IPS-18a (cell line): ENCODE data around the gene PHF19.

ENCODE experiments used
- H3K27ac ChIP-seq: one replicate; pipeline ENCODE4 v1.5.1; 2013; ENCODE audit warnings: low read length
- H3K27me3 ChIP-seq: one replicate; pipeline ENCODE4 v1.6.1; 2013; ENCODE audit warnings: mild to moderate bottlenecking, low read length; ENCODE audit not compliant: control insufficient read depth, insufficient read depth
- H3K36me3 ChIP-seq: one replicate; pipeline ENCODE4 v1.6.1; 2013; ENCODE audit warnings: low read depth, low read length; ENCODE audit not compliant: control insufficient read depth
- H3K4me1 ChIP-seq: one replicate; pipeline ENCODE4 v1.6.1; 2013; ENCODE audit warnings: low read depth, low read length; ENCODE audit not compliant: control insufficient read depth
- H3K4me3 ChIP-seq: one replicate; pipeline ENCODE4 v1.5.1; 2013; ENCODE audit warnings: low read length
- H3K9ac ChIP-seq: one replicate; pipeline ENCODE4 v1.6.1; 2013; ENCODE audit warnings: mild to moderate bottlenecking, low read length, moderate library complexity
- H3K9me3 ChIP-seq: one replicate; pipeline ENCODE4 v1.6.1; 2013; ENCODE audit warnings: low read depth, low read length; ENCODE audit not compliant: control insufficient read depth

The PHF19 gene

DNA sequence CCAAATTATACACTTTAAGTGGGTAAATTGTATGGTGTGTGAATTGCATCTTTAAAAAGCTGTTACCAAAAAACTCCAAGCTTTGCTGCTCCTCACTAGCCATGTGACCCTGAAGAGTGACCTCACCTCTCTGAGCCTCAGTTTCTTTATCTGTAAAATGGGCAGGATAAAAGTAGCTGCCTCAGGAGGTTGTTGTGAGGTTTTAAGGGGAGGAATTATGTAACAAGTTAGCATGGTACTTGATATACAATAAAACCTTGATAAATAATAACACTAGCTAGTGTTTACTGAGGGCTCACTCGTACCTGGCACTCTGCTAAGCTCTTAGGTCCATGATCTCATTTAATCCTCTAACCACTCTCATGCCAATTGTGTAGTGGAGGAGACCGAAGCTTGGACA is 19.0 kb upstream of the PHF19 start:
- Histone ChIP-seq H3K27me3 (no peaks in the 10 kb centered on the region), H3K27ac (no peak overlapping the region), H3K36me3 (no peaks in the 10 kb centered on the region), H3K9ac (no peak overlapping the region), H3K4me3 (no peak overlapping the region), H3K9me3 (no peaks in the 10 kb centered on the region), H3K4me1 (no peaks in the 10 kb centered on the region)

- Histone ChIP-seq H3K4me3 (no peak overlapping the region), H3K9ac (no peak overlapping the region), H3K9me3 (no peaks in the 10 kb centered on the region), H3K36me3 (no peaks in the 10 kb centered on the region), H3K4me1 (no peaks in the 10 kb centered on the region), H3K27me3 (no peaks in the 10 kb centered on the region), H3K27ac (no peak overlapping the region)
Observed at GRCh38 chr9:120894321-120895148, 17.5 kb upstream of the PHF19 start.

GRCh38 chr9:120893611-120894307 is 16.8 kb upstream of the PHF19 start:
- Histone ChIP-seq H3K4me1 (no peaks in the 10 kb centered on the region), H3K36me3 (no peaks in the 10 kb centered on the region), H3K4me3 (no peak overlapping the region), H3K27ac (no peak overlapping the region), H3K9me3 (no peaks in the 10 kb centered on the region), H3K27me3 (no peaks in the 10 kb centered on the region), H3K9ac (no peak overlapping the region)

GRCh38 chr9:120892748-120893610 is 16.0 kb upstream of the PHF19 start:
- no peaks in the 10 kb centered on the region for H3K9me3 ChIP-seq
- H3K9ac ChIP-seq: no peak overlapping the region

DNA sequence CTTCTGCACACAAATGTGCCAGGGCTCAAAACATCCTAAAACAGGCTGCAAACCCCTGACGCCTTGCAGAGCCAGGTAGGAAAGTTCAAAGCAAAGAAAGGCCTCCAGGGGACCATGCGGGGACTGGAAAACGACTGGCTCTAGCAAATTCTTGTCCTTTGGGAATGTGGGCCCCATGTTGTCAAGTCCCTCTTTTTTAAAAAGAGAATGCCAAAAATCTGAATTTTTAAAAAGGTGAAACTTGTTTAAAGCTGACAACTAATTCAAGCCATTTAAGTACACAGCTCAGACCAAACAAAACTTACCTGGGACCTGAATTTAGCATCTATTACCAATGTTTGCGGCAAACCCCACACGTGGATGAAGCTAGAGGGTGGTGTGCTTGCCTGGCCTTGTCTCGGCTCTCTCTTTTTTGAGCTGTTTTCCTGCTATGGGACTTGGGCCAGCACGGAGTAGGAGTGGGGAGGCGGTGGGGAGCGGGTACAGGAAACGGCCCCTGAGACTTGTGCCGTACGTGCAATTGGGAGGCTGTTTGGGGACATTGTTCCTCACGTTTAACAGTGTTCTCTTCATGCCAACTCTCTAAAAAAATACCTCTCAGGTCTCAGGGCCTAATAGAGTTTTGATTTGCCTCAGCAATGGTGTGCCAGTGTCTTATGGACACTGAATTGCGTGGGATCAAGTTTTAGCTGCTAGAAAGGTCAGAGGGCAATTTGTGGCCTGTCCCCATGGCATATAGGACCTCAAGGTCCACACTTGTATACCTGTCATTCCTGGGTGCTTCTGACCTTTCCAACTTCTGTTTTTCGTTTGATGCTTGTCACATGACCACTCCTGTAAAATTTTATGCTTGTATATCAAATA is 15.1 kb upstream of the PHF19 start:
- no peak overlapping the region for H3K27ac ChIP-seq
- H3K9me3 ChIP-seq: no peaks in the 10 kb centered on the region
- no peak overlapping the region for H3K9ac ChIP-seq
- no peak overlapping the region for H3K4me3 ChIP-seq
- H3K27me3 ChIP-seq: no peaks in the 10 kb centered on the region
- H3K36me3 ChIP-seq: no peaks in the 10 kb centered on the region
- no peaks in the 10 kb centered on the region for H3K4me1 ChIP-seq

More at GRCh38 chr9:120892748-120893610, 16.0 kb upstream of the PHF19 start:
- Histone ChIP-seq H3K27me3 (no peaks in the 10 kb centered on the region), H3K4me1 (no peaks in the 10 kb centered on the region), H3K27ac (no peak overlapping the region), H3K36me3 (no peaks in the 10 kb centered on the region), H3K4me3 (no peak overlapping the region)

DNA sequence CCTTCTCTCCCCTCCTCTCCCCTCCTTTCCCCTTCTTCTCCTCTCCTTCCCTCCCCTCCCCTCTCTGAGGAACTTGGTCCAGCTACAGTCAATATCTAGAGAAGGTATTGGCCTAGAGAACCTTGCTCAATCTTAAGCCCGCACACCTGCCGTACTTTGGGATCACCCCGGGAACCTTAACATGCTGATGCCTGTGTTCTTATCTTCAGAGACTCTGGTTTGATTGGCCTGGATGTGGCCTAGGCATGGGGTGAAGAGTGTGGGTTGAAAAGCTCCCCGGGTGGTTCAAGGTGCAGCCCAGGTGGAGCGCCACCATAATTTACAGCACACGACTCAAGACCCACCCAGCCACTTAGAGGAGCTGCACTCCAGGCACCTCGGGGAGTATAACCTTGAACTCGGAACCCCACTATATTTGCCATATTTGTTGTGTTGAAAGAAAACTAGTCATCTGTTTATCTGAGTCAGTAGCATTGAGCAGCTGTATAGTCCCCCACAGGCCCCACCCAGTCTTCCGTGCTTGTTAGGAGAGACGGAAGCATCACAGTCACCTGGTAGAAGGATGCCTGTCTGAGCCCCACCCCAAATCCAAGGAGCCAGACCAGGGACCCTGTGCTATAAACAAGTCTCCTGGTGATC is 14.4 kb upstream of the PHF19 start:
- H3K4me1 ChIP-seq: no peaks in the 10 kb centered on the region
- H3K9me3 ChIP-seq: no peaks in the 10 kb centered on the region
- H3K4me3 ChIP-seq: no peak overlapping the region
- no peaks in the 10 kb centered on the region for H3K27me3 ChIP-seq
- H3K36me3 ChIP-seq: no peaks in the 10 kb centered on the region
- H3K27ac ChIP-seq: no peak overlapping the region
- no peak overlapping the region for H3K9ac ChIP-seq

- no peaks in the 10 kb centered on the region for H3K27me3 ChIP-seq
- H3K9me3 ChIP-seq: no peaks in the 10 kb centered on the region
- no peaks in the 10 kb centered on the region for H3K36me3 ChIP-seq
- H3K9ac ChIP-seq: no peak overlapping the region
- H3K4me1 ChIP-seq: no peaks in the 10 kb centered on the region
- no peak overlapping the region for H3K4me3 ChIP-seq
- no peak overlapping the region for H3K27ac ChIP-seq
Observed at GRCh38 chr9:120890320-120891244, 13.6 kb upstream of the PHF19 start.

GRCh38 chr9:120889606-120890271 is 12.8 kb upstream of the PHF19 start:
- Histone ChIP-seq H3K36me3 (no peaks in the 10 kb centered on the region), H3K27me3 (no peaks in the 10 kb centered on the region), H3K9me3 (no peaks in the 10 kb centered on the region), H3K4me3 (no peak overlapping the region), H3K27ac (no peak overlapping the region), H3K9ac (no peak overlapping the region), H3K4me1 (no peaks in the 10 kb centered on the region)

- Histone ChIP-seq H3K9me3 (no peaks in the 10 kb centered on the region), H3K4me1 (no peaks in the 10 kb centered on the region), H3K36me3 (no peaks in the 10 kb centered on the region), H3K9ac (no peak overlapping the region), H3K4me3 (no peak overlapping the region), H3K27me3 (no peaks in the 10 kb centered on the region), H3K27ac (no peak overlapping the region)
Observed at GRCh38 chr9:120888626-120889025, 11.6 kb upstream of the PHF19 start.
